HepG2 (cell line): Measurements from ENCODE around the gene MMP3. TPM values are rescaled to one million over a fixed set of nuclear protein-coding genes. Genes with fewer than 3 reads are reported as not detected.

Experiments used
- ATAC-seq: fragments of 200-7000 bp; cut with Tn5 transposase; 3 replicates; pipeline ENCODE4 v1.9.1; 2020; ENCODE audit warnings: mild to moderate bottlenecking, moderate library complexity
- BruUV-seq: library from RNA; stranded (reverse); fragments of 400-500 nt; replicated peaks from 2 replicates; lab custom pipeline; 2021; lab: Mats Ljungman, UMichigan
- CTCF ChIA-PET: fragments of 300-600 bp; formaldehyde crosslinking; extraction: SDS; loops from one replicate; lab custom pipeline; 2021; ENCODE audit warnings: low total read pairs, inconsistent platforms, low intra/inter-chr PET ratio; lab: Yijun Ruan, JAX
- POLR2A ChIA-PET: fragments of 350-600 bp; sonication (Branson Sonifier 250); formaldehyde crosslinking; loops from one replicate; lab custom pipeline; 2020; ENCODE audit warnings: antibody characterized with exemption, inconsistent platforms; lab: Yijun Ruan, JAX
- DNase-seq: peaks from one replicate; pipeline ENCODE4 v3.0.0-alpha.2; 2015; ENCODE audit warnings: low spot score
- FAIRE-seq: peaks from 3 replicates; lab custom pipeline; 2011; peaks lifted over from hg19 to GRCh38; lab: Jason Lieb, UNC
- H2AFZ ChIP-seq: one replicate; pipeline ENCODE4 v1.6.1; 2011; ENCODE audit warnings: low read length, inconsistent platforms
- H3K27ac ChIP-seq: fragments of 300-600 bp; 3 replicates; pipeline ENCODE4 v1.8.0; 2011; ENCODE audit warnings: mixed run types, mild to moderate bottlenecking, mixed read lengths, low read length, inconsistent platforms; ENCODE audit not compliant: insufficient read depth; ENCODE audit errors: extremely low read length
- H3K27me3 ChIP-seq, 2 experiments: fragments of 200-600 bp in 1 of 2; 2 replicates in 1 of 2; 3 replicates in 1 of 2; pipeline versions ENCODE4 v1.6.0 to v1.8.0; 2011; ENCODE audit warnings: low read length in 2 of 2, mild to moderate bottlenecking in 2 of 2, moderate library complexity in 2 of 2, inconsistent platforms in 1 of 2; ENCODE audit not compliant: insufficient read depth in 2 of 2, control insufficient read depth in 1 of 2
- H3K36me3 ChIP-seq, 2 experiments: fragments of 200-600 bp in 1 of 2; replicated peaks in 1 of 2; 2 replicates in 1 of 2; 3 replicates in 1 of 2; pipeline versions ENCODE4 v1.5.1 to v1.8.0; 2011; ENCODE audit warnings: low read length in 2 of 2, inconsistent platforms in 1 of 2; ENCODE audit not compliant: insufficient read depth in 2 of 2, control insufficient read depth in 1 of 2
- H3K4me1 ChIP-seq: 2 replicates; pipeline ENCODE4 v1.5.1; 2012; ENCODE audit warnings: low read length, inconsistent platforms; ENCODE audit not compliant: insufficient read depth
- H3K4me2 ChIP-seq: 2 replicates; pipeline ENCODE4 v1.6.0; 2011; ENCODE audit warnings: low read depth, low read length, inconsistent platforms
- H3K4me3 ChIP-seq, 3 experiments: fragments of 200-600 bp in 1 of 3; sonication (generic), shearing (Covaris generic) in 1 of 3; replicated peaks in 1 of 3; 2 replicates each; pipeline ENCODE4 v1.5.1; 2011 to 2016; ENCODE audit warnings: low read length in 3 of 3, inconsistent platforms in 2 of 3, low read depth in 2 of 3, mild to moderate bottlenecking in 2 of 3, control low read depth in 1 of 3, mixed read lengths in 1 of 3; ENCODE audit not compliant: insufficient read depth in 1 of 3
- H3K79me2 ChIP-seq: one replicate; pipeline ENCODE4 v1.6.1; 2011; ENCODE audit warnings: low read length, inconsistent platforms; ENCODE audit not compliant: insufficient read depth
- H3K9ac ChIP-seq: 2 replicates; pipeline ENCODE4 v1.6.0; 2011; ENCODE audit warnings: mild to moderate bottlenecking, low read depth, low read length, inconsistent platforms; ENCODE audit not compliant: insufficient read depth
- H3K9me3 ChIP-seq: 2 replicates; pipeline ENCODE4 v1.5.1; 2012; ENCODE audit warnings: mild to moderate bottlenecking, low read length
- H4K20me1 ChIP-seq: 2 replicates; pipeline ENCODE4 v1.6.0; 2011; ENCODE audit warnings: inconsistent platforms, mild to moderate bottlenecking, low read length, moderate library complexity; ENCODE audit not compliant: insufficient read depth
- ATF4 ChIP-seq, 2 experiments: fragments of 450-650 bp in 1 of 2; sonication (generic) in 1 of 2; formaldehyde crosslinking; IDR thresholded peaks; 2 replicates each; pipeline versions ENCODE4 v1.5.0 to v1.8.0; 2020 to 2022; ENCODE audit warnings: mild to moderate bottlenecking in 1 of 2, missing genetic modification reagents in 1 of 2
- GABPB1 ChIP-seq: IDR thresholded peaks from 2 replicates; pipeline ENCODE4 v1.6.1; 2016; ENCODE audit warnings: mild to moderate bottlenecking, missing genetic modification reagents, moderate library complexity, missing compliant biosample characterization
- HMG20B ChIP-seq: conservative IDR thresholded peaks from 2 replicates; pipeline ENCODE4 v1.6.1; 2016; ENCODE audit warnings: missing genetic modification reagents, missing compliant biosample characterization
- HMGXB4 ChIP-seq, 2 experiments: sonication (generic) in 1 of 2; formaldehyde crosslinking in 1 of 2; IDR thresholded peaks; 2 replicates each; pipeline versions ENCODE4 v1.4.0 to v1.6.1; 2018 to 2020; ENCODE audit warnings: missing genetic modification reagents in 2 of 2, borderline replicate concordance in 1 of 2, low read depth in 1 of 2, mild to moderate bottlenecking in 1 of 2, missing biosample characterization in 1 of 2
- HNF4A ChIP-seq: sonication (generic); formaldehyde crosslinking; IDR thresholded peaks from 2 replicates; pipeline ENCODE4 v1.4.0; 2020; ENCODE audit warnings: missing genetic modification reagents
- HNRNPLL ChIP-seq: fragments of 200-400 bp; formaldehyde crosslinking; IDR thresholded peaks from 2 replicates; pipeline ENCODE4 v1.6.1; 2017; ENCODE audit warnings: mild to moderate bottlenecking, low read depth, low read length; ENCODE audit not compliant: poor library complexity, severe bottlenecking
- IKZF1 ChIP-seq: fragments of 450-650 bp; IDR thresholded peaks from 2 replicates; pipeline ENCODE4 v1.7.1; 2016
- KDM2A ChIP-seq: sonication (generic); formaldehyde crosslinking; IDR thresholded peaks from 2 replicates; pipeline ENCODE4 v1.4.0; 2020; ENCODE audit warnings: low read depth, missing genetic modification reagents, borderline replicate concordance
- MAX ChIP-seq: IDR thresholded peaks from 2 replicates; pipeline ENCODE4 v1.6.1; 2012; ENCODE audit warnings: inconsistent platforms
- RAD21 ChIP-seq: fragments of 450-650 bp; formaldehyde crosslinking; IDR thresholded peaks from 2 replicates; pipeline ENCODE4 v1.5.0; 2020; ENCODE audit warnings: mild to moderate bottlenecking
- RBAK ChIP-seq: sonication (generic); formaldehyde crosslinking; IDR thresholded peaks from 2 replicates; pipeline ENCODE4 v1.5.1; 2020; ENCODE audit warnings: mild to moderate bottlenecking, missing genetic modification reagents
- ZNF589 ChIP-seq: sonication (generic); formaldehyde crosslinking; conservative IDR thresholded peaks from 2 replicates; pipeline ENCODE4 v1.8.0; 2022; ENCODE audit warnings: mild to moderate bottlenecking, moderate library complexity, missing genetic modification reagents
- ZNF652 ChIP-seq: IDR thresholded peaks from 2 replicates; pipeline ENCODE4 v1.6.1; 2016; ENCODE audit warnings: low read depth, borderline replicate concordance
- ZNF687 ChIP-seq: sonication (generic); formaldehyde crosslinking; IDR thresholded peaks from 2 replicates; pipeline ENCODE4 v1.5.1; 2020; ENCODE audit warnings: mild to moderate bottlenecking, missing genetic modification reagents, moderate library complexity
- ZNF7 ChIP-seq: IDR thresholded peaks from 2 replicates; pipeline ENCODE4 v1.6.1; 2016; ENCODE audit warnings: missing biosample characterization, missing genetic modification reagents
- WGBS: methylation state at CpG from one replicate; pipeline ENCODE4 v1.1.6; 2017; ENCODE audit warnings: low lambda C conversion rate; 5-methylcytosine and 5-hydroxymethylcytosine counted together
- in situ Hi-C: cut with HindIII; loops from 2 replicates; pipeline ENCODE4 v1.10.0; 2017; ENCODE audit warnings: low pct_unique_long_range_greater_than_20kb; ENCODE audit not compliant: extremely low pct_ligation_motif_present
- intact Hi-C: fragments of 100-400 bp; cut with micrococcal nuclease; formaldehyde crosslinking; loops from one replicate; pipeline ENCODE4 v1.10.0; 2022; ENCODE audit not compliant: unreplicated experiment
- polyA plus RNA-seq, 8 experiments: library from polyadenylated mRNA; depleted of rRNA in 3 of 8; stranded (reverse) in 7 of 8; unstranded in 1 of 8; fragments of >200 nt; fragmentation: Illumina TruSeq in 4 of 8; extraction: Trizol in 4 of 8; gene quantifications; 2 replicates each; pipeline versions ENCODE4 v1.2.1 to v1.2.3, GENCODE V29; 2011 to 2016; ENCODE audit warnings: low read depth in 4 of 8, missing spikeins in 1 of 8, mixed read lengths in 1 of 8; ENCODE audit not compliant: insufficient read depth in 1 of 8
- total RNA-seq, 5 experiments: library from RNA; depleted of rRNA; stranded (reverse); fragments of >200 nt; fragmentation: Illumina TruSeq; extraction: Trizol; gene quantifications; 2 replicates each; pipeline ENCODE4 v1.2.3, GENCODE V29; 2016; ENCODE audit warnings: low read depth in 1 of 5

Gene MMP3
- total and polyA plus RNA-seq, 2 of the 13 experiments (the other 11 are each of a cell fraction or from before 2014, with no cell fraction given) = 1.2 to 1.5 TPM

GRCh38 chr11:102831489-102832440 is 11.6 kb downstream of the MMP3 start:
- Histone ChIP-seq H2AFZ (peak overlapping the region; percentile 77), H3K9ac (peak overlapping the region; percentile 24; the same call in 1 of the 2 replicates), H3K27ac (no peak overlapping the region), H3K4me3 (peak overlapping the region; percentile 35 to 49 (median 47)), H3K4me2 (peak overlapping the region; percentile 84), H3K79me2 (no peaks in the 10 kb centered on the region), H3K36me3 (no peaks in the 10 kb centered on the region), H3K27me3 (no peaks in the 10 kb centered on the region), H3K9me3 (no peaks in the 10 kb centered on the region), H3K4me1 (peaks cover 13% of the 10 kb centered on the region), H4K20me1 (no peaks in the 10 kb centered on the region)
- ATAC-seq = peak; percentile 91
- BruUV-seq = no TSS peak
- peak; percentile 5 for DNase-seq
- ChIA-PET CTCF (interaction anchor here (0.8 kb wide), 1 partner anchor 109 kb away, joined by 4 read pairs; no protein-coding TSS in a partner anchor), POLR2A (no interaction called here)
- 46% methylated on average over 35 of the region's 38 CpGs for WGBS
- in situ Hi-C loops = no loop called here
- intact Hi-C loops = loop anchor here (1.0 to 5.0 kb wide), 2 partner anchors 110 to 384 kb away; no protein-coding TSS in a partner anchor
- FAIRE-seq = no peak
- TF ChIP-seq HNF4A (CRISPR knock-in tag) (peak; percentile 46; the same call in 1 of the 2 replicates), MAX (0 out of 2 replicates have a peak, but pooled peaks have one; percentile 22), ZNF7 (CRISPR knock-in tag) (no peak), KDM2A (peak; percentile 46; the same call in 1 of the 2 replicates), GABPB1 (CRISPR knock-in tag) (peak; percentile 25; the same call in 1 of the 2 replicates), ZNF652 (CRISPR knock-in tag) (peak; percentile 24; the same call in 1 of the 2 replicates), IKZF1 (no peak), HMG20B (CRISPR knock-in tag) (no peak), HMGXB4 (CRISPR knock-in tag; IDR thresholded peaks at IDR 0.05; ENCODE audit: borderline replicate concordance in 1 of 2, low read depth in 1 of 2) (0 out of 4 replicates have a peak, but pooled peaks of 1 of the 2 experiments have one; percentile 22), ZNF687 (peak; percentile 49), ZNF589 (no peak), RAD21 (CRISPR knock-in tag) (peak; percentile 36; the same call in 1 of the 2 replicates), ATF4 (CRISPR knock-in tag; IDR thresholded peaks at IDR 0.05) (peak in 1 of 2 experiments; percentile 18; a peak in 1 of 4 replicates), HNRNPLL (peak; percentile 52), RBAK (CRISPR knock-in tag) (no peak)
